Thyroid gland (tissue), 4 donors: ENCODE results near the gene CST3.

Experiments
- CTCF ChIP-seq, 6 experiments: fragments of 200-600 bp in 3 of 6; fragments of 450-650 bp in 3 of 6; sonication (generic) in 3 of 6; IDR thresholded peaks; one replicate each; pipeline ENCODE4 v1.5.1; 2016 to 2019; ENCODE audit warnings: antibody characterized with exemption in 6 of 6, mild to moderate bottlenecking in 2 of 6, inconsistent platforms in 1 of 6, moderate library complexity in 1 of 6
- POLR2A ChIP-seq, 2 donors: fragments of 450-650 bp; IDR thresholded peaks; one replicate each; pipeline ENCODE4 v1.6.1; 2017; ENCODE audit warnings: antibody characterized with exemption in 2 of 2, mild to moderate bottlenecking in 2 of 2, moderate library complexity in 1 of 2

GRCh38 chr20:23609486-23610109, 28.2 kb downstream of the CST3 start:
- TF ChIP-seq CTCF (IDR thresholded peaks at IDR 0.05) (no peak), POLR2A (IDR thresholded peaks at IDR 0.05) (no peak)
